GM18868 (cell line): Measurements from ENCODE around the gene TRIM25.
A peak's percentile ranks its signal among the peaks of the same experiment; 100 is the strongest.
"Not testable (repeated sequence)": the region's sequence is repeated elsewhere in the genome, so short reads cannot be mapped to it uniquely, and the experiment has no call there.

Experiments
- ATAC-seq: cut with Tn5 transposase; IDR thresholded peaks from one replicate; pipeline ENCODE4 v1.9.1; 2021; ENCODE audit warnings: mild to moderate bottlenecking, moderate library complexity; ENCODE audit not compliant: unreplicated experiment

The TRIM25 gene, protein sequence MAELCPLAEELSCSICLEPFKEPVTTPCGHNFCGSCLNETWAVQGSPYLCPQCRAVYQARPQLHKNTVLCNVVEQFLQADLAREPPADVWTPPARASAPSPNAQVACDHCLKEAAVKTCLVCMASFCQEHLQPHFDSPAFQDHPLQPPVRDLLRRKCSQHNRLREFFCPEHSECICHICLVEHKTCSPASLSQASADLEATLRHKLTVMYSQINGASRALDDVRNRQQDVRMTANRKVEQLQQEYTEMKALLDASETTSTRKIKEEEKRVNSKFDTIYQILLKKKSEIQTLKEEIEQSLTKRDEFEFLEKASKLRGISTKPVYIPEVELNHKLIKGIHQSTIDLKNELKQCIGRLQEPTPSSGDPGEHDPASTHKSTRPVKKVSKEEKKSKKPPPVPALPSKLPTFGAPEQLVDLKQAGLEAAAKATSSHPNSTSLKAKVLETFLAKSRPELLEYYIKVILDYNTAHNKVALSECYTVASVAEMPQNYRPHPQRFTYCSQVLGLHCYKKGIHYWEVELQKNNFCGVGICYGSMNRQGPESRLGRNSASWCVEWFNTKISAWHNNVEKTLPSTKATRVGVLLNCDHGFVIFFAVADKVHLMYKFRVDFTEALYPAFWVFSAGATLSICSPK

DNA sequence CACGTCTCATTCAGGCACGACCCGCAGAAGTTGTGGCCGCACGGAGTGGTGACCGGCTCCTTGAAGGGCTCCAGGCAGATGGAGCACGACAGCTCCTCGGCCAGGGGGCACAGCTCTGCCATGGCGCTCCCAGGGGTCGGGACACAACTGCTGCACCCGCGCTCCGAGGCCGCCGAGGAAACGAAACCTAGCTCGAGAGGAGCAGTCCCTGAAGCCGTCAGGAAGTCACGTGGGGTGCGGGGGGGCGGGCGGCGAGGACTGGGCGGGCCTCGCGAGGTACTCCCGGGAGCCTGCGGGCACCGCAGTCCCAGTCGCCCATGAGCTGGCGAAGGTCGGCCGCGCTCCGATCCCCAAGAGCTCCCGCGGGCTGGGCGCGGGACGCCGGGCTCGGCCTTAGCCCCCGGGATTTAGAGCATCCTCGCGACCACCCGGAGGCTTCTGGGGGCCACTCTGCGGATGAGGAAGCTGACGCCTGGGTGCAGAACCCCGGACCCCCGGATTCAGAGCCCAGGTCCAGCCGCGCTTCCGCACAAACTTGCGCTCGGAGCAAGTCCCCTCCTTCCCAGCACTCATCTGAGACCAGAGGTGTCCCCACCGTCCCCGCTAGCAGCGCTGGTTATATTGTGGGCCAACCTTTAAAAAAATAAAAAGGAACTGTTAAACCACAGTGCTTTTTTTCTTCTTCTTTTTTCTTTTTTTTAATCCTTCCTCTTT, at the start of gene TRIM25:
Gene TRIM25 (minus strand): TSS at position 183 of the 714 bp plus-strand sequence. CDS start 61 bp downstream, at position 122.
- peak; percentile 79 for ATAC-seq

DNA sequence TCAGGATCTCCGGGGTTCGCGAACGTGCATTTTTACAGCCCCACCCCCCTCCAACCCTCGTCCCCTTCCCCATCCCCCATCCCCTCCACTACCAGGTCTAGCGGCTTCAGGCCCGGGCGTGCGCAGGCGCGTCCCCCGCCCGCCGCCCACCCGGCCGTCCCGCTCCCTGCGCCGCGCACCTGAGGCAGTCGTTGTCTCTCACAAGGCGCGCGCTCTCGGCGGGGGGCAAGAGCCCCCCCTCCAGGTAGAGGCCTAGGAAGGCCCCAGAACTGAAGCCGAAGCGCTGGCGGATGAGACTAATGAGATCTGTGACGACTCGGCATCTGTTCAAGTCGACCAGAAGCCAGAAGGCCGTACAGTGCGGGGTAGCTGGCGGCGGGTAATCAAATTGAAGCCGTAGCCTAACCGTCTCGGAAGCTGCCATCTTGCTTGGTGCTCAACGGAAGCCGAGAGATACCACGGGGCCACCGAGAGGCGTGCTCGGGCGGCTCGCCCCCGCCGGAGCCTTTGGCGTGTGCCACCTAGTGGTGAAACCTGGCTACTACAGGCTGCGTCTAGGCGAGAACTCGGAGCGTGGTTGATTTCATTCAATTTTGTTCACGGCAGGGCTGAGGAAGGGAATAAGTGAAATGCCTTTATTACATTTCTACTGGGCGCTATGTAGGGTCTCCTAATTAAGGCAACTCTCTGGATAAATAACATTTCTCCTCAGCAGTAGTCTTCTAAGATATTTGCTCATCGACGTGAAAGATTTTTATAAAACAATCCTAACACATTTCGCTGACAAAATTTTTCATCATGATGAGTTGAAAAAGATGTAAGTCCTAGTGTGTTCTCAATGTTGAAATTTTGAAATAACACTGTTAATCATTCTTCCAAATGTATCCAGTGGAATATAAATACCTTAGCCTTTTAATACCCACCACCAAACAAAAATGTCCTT, 47.0 kb upstream of the TRIM25 start, which contains the start of gene COIL:
Gene COIL (minus strand): TSS at position 455 of the 943 bp plus-strand sequence. CDS start 31 bp downstream, at position 424.
- peak; percentile 96 for ATAC-seq

GRCh38 chr17:56956992-56957391, 43.1 kb upstream of the TRIM25 start:
- no peak for ATAC-seq

DNA sequence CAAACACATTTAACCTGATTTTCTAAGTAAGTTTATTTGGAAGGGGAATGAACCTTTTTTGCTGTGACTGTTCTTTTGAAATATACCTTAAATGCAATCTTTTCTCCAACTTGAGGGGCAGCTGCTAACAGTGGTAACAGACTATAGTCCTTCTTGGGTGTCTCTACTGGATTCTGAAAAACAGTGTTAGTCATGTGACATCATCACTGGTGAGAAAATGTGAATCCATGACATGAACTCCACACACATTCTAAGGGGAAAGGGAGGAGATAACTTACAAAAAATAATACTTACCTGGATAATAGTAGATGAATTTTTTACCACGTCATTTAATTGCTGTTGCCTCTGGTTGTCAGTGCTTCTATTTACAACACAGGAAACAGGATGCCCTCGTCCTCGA, 35.7 kb upstream of the TRIM25 start:
- ATAC-seq = no peak

- ATAC-seq = no peak
Observed at GRCh38 chr17:56948491-56948890, 34.6 kb upstream of the TRIM25 start.

GRCh38 chr17:56947741-56948140, 33.9 kb upstream of the TRIM25 start:
- no peak for ATAC-seq

DNA sequence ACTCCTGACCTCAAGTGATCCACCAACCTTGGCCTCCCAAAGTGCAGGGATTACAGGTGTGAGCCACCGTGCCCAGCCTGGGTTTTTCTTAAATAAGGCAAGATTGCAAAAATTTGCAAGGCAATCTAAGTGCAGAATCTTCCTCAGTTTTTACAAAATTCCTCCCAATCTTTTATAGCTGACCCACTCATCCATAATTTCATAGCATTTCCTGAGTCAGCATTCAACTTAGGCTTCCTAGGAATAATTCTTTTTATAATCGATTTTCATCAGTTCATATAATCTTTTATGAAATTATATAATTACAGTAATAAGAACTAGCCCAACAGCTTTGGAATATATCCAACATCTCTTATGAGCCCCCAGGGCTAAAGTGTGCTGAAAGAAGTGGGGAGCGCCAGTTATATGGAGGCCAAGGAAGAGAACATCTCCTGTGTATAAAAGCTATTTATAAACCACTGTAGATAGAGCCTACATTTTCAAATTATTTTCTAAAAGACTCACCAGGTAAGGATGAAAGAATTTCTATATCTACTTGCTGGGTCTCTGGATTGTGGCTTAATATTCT, 32.2 kb upstream of the TRIM25 start:
- ATAC-seq = no peak

DNA sequence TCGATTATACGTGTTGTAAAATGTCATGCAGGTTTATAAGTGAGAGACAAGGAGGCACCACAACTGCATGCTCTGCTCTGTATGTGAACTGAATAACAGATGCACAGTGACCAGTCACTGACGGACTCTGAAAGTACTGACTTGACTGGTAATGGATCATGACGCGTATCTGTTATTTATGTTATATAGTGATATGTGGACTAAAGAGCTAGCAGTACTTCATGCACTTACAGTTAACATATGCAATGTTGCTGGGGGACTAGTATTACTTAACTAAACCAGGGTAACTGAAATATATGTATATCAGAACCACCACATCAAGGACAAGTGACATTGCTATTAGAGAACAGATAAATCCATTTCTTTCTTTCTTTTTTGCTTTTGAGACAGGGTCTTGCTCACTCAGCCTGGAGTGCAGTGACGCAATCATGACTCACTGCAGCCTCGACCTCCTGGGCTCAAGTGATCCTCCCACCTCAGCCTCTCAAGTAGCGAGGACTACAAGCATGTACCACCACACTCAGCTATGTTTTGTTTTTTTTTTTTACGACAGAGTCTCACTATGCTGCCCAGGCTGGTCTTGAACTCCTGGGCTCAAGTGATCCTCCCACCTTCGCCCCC, 29.8 kb upstream of the TRIM25 start:
- no peak for ATAC-seq

DNA sequence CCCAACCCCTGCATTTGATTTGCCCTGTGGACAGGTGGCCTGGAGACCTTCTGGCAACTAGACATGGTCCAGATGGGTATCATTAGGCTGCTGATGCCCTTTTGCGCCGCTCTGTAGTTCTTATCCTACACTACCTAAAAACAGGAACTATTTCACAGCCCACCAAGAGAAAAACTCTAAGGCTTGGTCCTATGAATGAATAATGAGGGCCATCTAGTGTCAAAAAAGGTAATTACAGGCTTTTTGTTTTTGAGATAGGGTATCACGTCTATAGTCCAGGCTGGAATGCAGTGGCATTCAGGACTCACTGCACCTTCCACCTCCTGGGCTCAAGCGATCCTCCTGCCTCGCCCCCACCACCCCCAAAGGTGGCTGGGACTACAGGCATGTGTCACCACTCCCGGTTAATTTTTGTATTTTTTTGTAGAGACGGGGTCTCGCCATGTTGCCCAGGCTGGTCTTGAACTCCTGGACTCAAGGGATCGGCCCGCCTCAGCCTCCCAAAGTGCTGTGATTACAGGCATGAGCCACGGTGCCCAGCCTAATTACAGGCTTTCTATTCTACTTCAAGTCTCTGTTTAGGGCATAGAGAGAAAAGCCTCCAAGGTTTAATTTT, 26.1 kb upstream of the TRIM25 start:
- peak; percentile 76 for ATAC-seq

DNA sequence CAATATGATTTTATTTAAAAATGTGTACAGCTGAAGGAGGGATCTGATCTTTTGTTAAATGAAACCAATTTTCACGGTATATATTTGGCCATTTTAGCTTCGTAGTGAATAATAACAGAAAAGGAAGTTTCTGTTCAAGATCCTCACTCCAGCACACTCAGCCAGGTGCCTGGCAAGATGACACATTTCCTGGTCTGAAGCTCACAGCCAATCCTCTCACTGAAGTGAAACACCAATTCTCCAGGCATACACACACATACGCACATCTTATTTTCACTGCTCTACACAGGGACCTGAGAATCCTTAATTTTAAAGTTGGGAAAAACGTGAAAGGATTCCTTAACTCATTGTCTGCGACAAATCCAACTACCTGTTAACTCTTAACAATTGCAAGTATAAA, 24.4 kb upstream of the TRIM25 start:
- ATAC-seq = not testable (repeated sequence)

DNA sequence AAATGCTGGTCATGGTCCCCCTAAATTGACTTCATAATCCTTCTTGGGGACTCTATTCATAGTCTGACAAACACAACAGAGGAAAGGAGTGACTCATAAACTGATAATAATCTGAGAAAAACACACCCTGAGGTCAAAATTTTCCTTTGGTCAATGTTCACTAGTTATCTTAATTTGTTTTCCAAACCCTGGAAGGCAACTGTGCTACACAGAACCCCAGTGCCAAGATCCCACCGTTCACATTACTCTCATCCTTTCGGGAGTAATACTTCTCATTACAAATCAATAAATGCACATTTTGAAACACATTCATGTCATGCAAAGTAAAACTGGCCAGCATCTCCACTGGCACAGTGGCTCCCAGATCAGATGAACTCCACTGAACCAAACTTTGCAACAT, 23.8 kb upstream of the TRIM25 start:
- no peak for ATAC-seq

DNA sequence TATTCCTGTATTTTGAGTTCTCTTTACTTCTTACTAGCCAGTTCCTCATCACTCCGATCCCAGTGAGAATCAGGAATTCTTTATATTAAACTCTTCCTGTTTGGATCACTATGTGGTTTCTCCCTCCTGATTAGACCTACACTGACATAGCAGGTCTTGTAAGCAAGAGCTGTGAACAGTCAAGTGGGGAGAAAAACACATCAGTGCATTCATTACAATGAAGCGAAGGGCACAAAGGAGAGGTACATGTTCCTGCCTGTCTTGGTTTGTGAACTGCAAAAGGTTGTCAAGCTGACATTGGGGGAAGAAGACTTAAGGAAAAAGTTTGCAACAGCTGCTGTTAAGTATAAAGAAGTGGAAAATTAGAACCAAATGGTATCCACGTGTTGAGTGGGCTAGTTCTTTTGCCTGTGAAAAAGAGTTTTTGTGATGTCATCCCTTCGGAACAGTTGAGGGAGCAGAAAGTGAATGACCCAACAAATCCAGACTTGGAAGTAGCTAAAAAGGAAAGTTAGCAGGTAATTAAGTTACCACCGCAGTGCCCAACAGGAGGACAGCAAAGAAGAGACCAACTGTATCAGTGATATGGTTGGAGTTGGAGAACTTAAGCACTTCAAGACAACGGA, 23.0 kb upstream of the TRIM25 start:
- no peak for ATAC-seq

DNA sequence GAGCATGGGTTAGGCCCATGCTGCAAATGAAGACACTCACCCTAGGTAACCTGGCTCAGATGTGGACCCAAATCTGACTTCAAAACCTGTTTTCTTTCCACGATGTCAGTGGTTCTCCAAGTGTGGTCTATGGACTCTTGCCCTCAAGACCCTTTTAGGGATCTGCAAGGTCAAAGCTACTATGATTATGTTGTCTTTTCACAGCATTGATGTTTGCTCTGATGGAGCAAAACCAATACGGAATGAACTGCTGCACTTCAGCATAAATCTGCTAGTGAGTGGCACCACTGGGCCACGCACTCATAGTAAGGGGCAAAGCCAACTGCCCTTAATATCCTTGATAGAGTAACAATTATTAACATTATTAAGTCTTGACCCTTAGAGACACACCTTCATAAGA, 21.6 kb upstream of the TRIM25 start:
- ATAC-seq = no peak

DNA sequence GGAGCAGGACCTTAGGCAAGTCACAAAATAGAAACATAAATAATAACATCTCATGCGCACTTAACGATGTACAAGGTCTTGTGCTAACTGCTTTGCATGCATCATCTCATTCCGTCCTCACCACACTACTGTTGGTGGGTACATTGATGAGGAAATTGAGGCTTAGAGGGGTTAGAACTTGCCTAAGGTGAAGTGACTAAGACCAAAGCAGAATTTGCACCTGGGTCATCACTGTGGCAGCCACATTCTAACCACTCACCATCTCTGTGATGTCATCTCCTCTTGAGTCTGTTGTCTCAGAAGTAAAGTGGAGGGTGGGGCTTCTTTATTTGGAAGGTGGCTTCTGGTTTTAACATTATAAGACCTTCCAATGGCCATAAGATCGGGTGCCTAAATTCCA, 20.4 kb upstream of the TRIM25 start:
- no peak for ATAC-seq

GRCh38 chr17:56933868-56934267, 20.0 kb upstream of the TRIM25 start:
- no peak for ATAC-seq

GRCh38 chr17:56933151-56933745, 19.4 kb upstream of the TRIM25 start:
- ATAC-seq = no peak

DNA sequence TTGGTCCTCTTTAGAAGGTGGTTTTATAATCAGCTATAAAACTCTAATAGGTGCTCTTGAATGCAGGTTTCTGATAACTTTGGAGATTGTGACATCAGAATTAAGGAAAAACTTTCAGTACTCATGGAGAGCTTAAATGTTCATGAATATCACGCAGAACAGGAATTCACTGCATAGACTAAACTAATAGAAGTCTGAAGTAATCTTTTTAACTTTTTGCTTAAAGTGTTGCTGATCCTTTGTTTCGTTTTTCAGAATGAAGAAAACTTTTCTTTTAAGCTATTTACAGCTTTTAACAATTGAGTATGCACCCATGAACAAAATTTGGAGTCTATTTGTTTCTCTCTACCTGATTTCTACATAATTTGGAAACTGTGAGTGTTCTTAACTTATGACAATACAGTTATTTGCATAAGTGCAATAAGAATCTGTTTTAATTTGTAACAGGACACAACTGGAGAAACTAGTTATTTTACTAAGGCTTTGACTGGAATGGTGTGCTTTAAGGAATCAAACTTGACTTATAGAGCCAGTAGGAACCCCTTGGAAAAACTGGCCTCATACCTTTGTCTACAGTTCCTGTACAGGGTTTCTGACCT, 17.0 kb upstream of the TRIM25 start:
- ATAC-seq = no peak

DNA sequence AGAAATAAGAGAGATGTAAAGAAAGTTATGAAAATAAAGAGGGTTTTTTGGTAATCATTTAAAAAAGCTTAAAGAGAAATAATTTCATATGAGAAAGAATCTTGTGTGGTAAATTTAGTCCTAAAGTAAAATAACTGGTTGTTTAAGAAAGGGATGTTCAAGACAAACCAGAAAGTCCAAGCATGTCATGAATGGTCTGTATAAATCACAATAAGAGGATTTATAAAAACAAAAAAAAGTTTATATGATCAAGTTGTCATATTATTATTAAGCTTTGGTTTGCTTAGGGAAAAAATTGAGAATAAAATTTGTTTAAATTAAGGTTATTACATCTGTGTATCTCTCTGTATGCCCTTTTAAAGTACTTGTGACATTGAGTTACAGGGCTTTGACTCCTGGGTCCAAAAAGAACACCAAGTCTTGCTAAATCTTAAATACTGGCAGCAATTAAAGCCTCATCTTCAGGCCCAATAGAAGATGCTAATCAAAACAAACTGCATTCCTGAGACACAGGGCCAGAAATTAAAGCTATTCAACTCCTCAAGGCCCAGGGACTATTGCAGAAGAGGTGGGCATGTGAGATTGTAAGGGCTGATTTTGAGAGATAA, 15.6 kb upstream of the TRIM25 start:
- no peak for ATAC-seq
